ENCODE results near the gene SNAP91. TPM values are rescaled to one million over a fixed set of nuclear protein-coding genes. Genes with fewer than 3 reads are reported as not detected.

SNAP91 gene
- total and polyA plus RNA-seq, 9 of the 15 experiments (the other 6 are each of a cell fraction or from before 2014, with no cell fraction given), result not detected

DNA sequence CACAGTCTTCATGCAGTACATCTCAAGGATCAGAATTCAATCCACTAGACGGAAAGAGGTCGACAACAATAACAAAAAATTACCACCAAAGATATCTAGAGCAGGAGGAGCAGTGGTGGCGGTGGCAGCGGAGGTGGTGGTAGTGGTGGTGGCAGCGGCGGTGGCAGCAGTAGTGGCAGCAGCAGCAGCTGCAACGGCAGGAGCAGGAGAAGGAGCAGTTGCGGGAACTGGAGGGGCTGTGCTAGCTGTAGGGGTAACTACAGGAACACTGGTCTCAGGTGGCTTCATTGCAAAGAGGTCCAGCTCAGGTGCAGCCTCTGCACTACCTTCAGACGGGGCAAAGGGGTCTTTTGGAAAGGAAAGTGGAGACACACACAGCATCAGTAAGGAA lies 115.5 kb downstream of the SNAP91 start:
- CTCF ChIA-PET (ENCODE audit: low intra/inter-chr PET ratio), result no interaction called here
- WGBS (ENCODE audit: insufficient coverage, low coverage, missing lambda C conversion rate), result 1% methylated on average over 9 of the region's 9 CpGs
- Histone ChIP-seq H3K27me3 (ENCODE audit: control insufficient read depth in 2 of 2, insufficient read depth in 2 of 2, low read length in 2 of 2) (peaks cover 2 to 5% of the 10 kb centered on the region in 2 experiments; a peak in 2 of 5 replicates), H2AFZ (ENCODE audit: low read depth, low read length) (peak overlapping the region; percentile 49), H3K27ac (ENCODE audit: extremely low read depth, low read depth, low read length) (no peak overlapping the region), H3K9me3 (replicated peaks; ENCODE audit: control insufficient read depth, insufficient read depth, low read depth, low read length) (no peaks in the 10 kb centered on the region), H3K9ac (ENCODE audit: insufficient read depth in 1 of 2, low read depth in 2 of 2, low read length in 2 of 2) (peak overlapping the region in 1 of 2 experiments; percentile 74; a peak in 2 of 4 replicates), H3K9me1 (ENCODE audit: control insufficient read depth, insufficient read depth, low read length) (no peaks in the 10 kb centered on the region), H4K20me1 (replicated peaks; ENCODE audit: control insufficient read depth, insufficient read depth, low read length) (no peaks in the 10 kb centered on the region), H3K36me3 (ENCODE audit: control insufficient read depth, insufficient read depth, low read length) (no peaks in the 10 kb centered on the region), H3K79me2 (ENCODE audit: control insufficient read depth, insufficient read depth, low read length) (no peaks in the 10 kb centered on the region), H3K4me1 (replicated peaks in 1 of 2; ENCODE audit: control insufficient read depth in 2 of 2, insufficient read depth in 2 of 2, low read length in 2 of 2) (peaks cover 0 to 4% of the 10 kb centered on the region in 2 experiments; a peak in 1 of 5 replicates), H3K4me3 (no peak overlapping the region), H3K4me2 (ENCODE audit: insufficient read depth, low read length) (peak overlapping the region; percentile 58)
- ATAC-seq (peak; percentile 51), FAIRE-seq (no peak), DNase-seq (ENCODE audit: extremely low read depth in 1 of 4, low spot score in 3 of 4) (no peak)
- intact Hi-C loops (cut with micrococcal nuclease), result loop anchor here (5.0 kb wide), 2 partner anchors 56 to 371 kb away; no protein-coding TSS in a partner anchor
- BruUV-seq (replicated peaks), result no TSS peak
- in situ Hi-C loops (cut with MboI), result no loop called here
- no peak for TF ChIP-seq ZBTB17 (CRISPR knock-in tag; IDR thresholded peaks at IDR 0.05)
- POLR2A ChIA-PET, result interaction anchor here (0.6 to 1.3 kb wide), 3 partner anchors 10 to 466 kb away, joined by 3 read pairs; no protein-coding TSS in a partner anchor

- H3K9me3 ChIP-seq (replicated peaks; ENCODE audit: control insufficient read depth, insufficient read depth, low read depth, low read length), result no peaks in the 10 kb centered on the region
- no peaks in the 10 kb centered on the region for H3K36me3 ChIP-seq (ENCODE audit: control insufficient read depth, insufficient read depth, low read length)
- POLR2A ChIA-PET, result interaction anchor here (0.6 kb wide), 1 partner anchor 184 kb away, joined by 3 read pairs; no protein-coding TSS in a partner anchor
- DNase-seq (ENCODE audit: extremely low read depth in 1 of 4, low spot score in 3 of 4) (peak; percentile 8 to 62 (median 24)), FAIRE-seq (peak; percentile 93), ATAC-seq (peak; percentile 98)
- CTCF ChIA-PET (ENCODE audit: low intra/inter-chr PET ratio), result interaction anchor here (0.6 to 1.0 kb wide), 2 partner anchors 56 to 956 kb away, joined by 3 to 4 read pairs; no protein-coding TSS in a partner anchor
- H3K4me3 ChIP-seq, result no peak overlapping the region
- H2AFZ ChIP-seq (ENCODE audit: low read depth, low read length), result peak overlapping the region; percentile 49
- no TSS peak for BruUV-seq (replicated peaks)
- intact Hi-C loops (cut with micrococcal nuclease), result loop anchor here (5.0 kb wide), 2 partner anchors 56 to 371 kb away; no protein-coding TSS in a partner anchor
- peaks cover 0 to 4% of the 10 kb centered on the region in 2 experiments; a peak in 1 of 5 replicates for H3K4me1 ChIP-seq (replicated peaks in 1 of 2; ENCODE audit: control insufficient read depth in 2 of 2, insufficient read depth in 2 of 2, low read length in 2 of 2)
- peaks cover 2 to 5% of the 10 kb centered on the region in 2 experiments; a peak in 2 of 5 replicates for H3K27me3 ChIP-seq (ENCODE audit: control insufficient read depth in 2 of 2, insufficient read depth in 2 of 2, low read length in 2 of 2)
- in situ Hi-C loops (cut with MboI), result no loop called here
- no peak overlapping the region for H3K9ac ChIP-seq (ENCODE audit: insufficient read depth in 1 of 2, low read depth in 2 of 2, low read length in 2 of 2)
- no peaks in the 10 kb centered on the region for H3K79me2 ChIP-seq (ENCODE audit: control insufficient read depth, insufficient read depth, low read length)
- no peaks in the 10 kb centered on the region for H3K9me1 ChIP-seq (ENCODE audit: control insufficient read depth, insufficient read depth, low read length)
- WGBS (ENCODE audit: insufficient coverage, low coverage, missing lambda C conversion rate), result 15% methylated on average over 2 of the region's 2 CpGs
- H4K20me1 ChIP-seq (replicated peaks; ENCODE audit: control insufficient read depth, insufficient read depth, low read length), result no peaks in the 10 kb centered on the region
- H3K4me2 ChIP-seq (ENCODE audit: insufficient read depth, low read length), result peak overlapping the region; percentile 58
- no peak overlapping the region for H3K27ac ChIP-seq (ENCODE audit: extremely low read depth, low read depth, low read length)
- TF ChIP-seq ZBTB12 (CRISPR knock-in tag; IDR thresholded peaks at IDR 0.05) (no peak), KLF16 (IDR thresholded peaks at IDR 0.05) (0 out of 2 replicates have a peak, but pooled peaks have one; percentile 17), RAD21 (CRISPR knock-in tag; conservative IDR thresholded peaks at IDR 0.05 in 1 of 2, IDR thresholded peaks at IDR 0.05 in 1 of 2) (peak; percentile 38 to 53; a peak in 3 of 4 replicates), ZNF134 (CRISPR knock-in tag; conservative IDR thresholded peaks at IDR 0.05) (no peak), SIX5 (IDR thresholded peaks at IDR 0.05; ENCODE audit: borderline replicate concordance in 1 of 2, insufficient read depth in 1 of 2, low read depth in 1 of 2, low read length in 2 of 2) (no peak), NFYB (IDR thresholded peaks at IDR 0.05; ENCODE audit: extremely low read depth, insufficient read length) (no peak)
- TF ChIP-seq, protein P1, sequence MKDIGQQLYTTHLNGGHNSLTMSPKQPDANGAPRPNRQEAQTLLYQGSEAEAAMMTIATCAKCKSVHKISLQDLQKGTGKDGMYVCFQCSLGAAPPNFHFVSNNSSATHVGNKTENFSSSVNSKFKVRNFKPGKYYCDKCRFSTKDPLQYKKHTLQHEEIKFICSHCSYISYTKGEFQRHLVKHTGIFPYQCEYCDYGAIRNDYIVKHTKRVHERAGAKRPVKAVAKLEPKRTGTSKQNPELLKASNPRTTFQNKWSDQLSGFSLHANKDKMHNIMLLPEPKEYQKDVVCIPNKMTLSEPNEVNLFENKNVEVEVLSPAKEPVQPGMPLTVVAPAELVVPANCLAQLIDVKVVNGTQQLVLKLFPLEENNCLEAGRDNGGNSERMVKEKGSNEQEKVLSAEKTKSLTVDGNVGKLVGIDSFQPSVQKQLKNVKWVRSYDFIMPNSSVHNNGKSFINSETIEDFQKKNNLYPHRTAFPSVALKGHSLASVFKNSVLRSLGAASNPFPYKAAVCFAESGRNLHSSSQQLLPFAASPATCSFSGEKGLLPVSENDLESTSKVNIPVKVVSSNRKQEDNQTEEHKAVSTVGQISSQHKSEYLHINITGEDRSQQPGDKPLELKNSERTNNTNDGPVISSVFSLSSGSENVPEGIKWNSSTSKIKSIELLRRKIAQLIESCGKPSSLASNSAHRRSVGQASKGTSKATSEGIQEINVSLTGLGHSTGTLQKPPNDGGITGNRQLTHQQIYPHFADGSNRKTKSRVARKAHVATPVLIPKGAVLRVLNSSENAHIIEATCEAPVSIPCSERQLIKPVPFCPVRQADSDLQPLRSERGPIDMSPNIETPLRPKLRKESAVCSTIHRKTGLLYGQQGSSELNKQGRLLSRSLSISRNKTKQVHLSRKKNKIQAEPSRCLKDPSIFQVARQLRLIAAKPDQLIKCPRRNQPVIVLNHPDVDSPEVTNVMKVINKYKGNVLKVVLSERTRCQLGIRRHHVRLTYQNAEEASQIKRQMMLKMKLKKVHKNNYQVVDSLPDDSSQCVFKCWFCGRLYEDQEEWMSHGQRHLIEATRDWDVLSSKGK (CRISPR knock-in tag; IDR thresholded peaks at IDR 0.05), result no peak
These were observed 116.0 kb downstream of the SNAP91 start for GRCh38 chr6:83592770-83593394.

All from K562 (cell line).